Epithelial cell of prostate (primary cell): ENCODE measurements around the gene ZDHHC16.
A peak's percentile ranks its signal among the peaks of the same experiment; 100 is the strongest.
"Not testable (repeated sequence)": the region's sequence is repeated elsewhere in the genome, so short reads cannot be mapped to it uniquely, and the experiment has no call there.

Experiments used
- DNase-seq: peaks from one replicate; pipeline ENCODE4 v3.0.0-alpha.2; 2011; ENCODE audit warnings: low read depth, low spot score
- H3K27ac ChIP-seq: fragments of 450-650 bp; 2 replicates; pipeline ENCODE4 v1.5.1; 2017; ENCODE audit warnings: mild to moderate bottlenecking

The ZDHHC16 gene

GRCh38 chr10:97445722-97446639 is at the start of gene ZDHHC16, which contains the start of gene EXOSC1:
TSS of gene ZDHHC16 (plus strand) at chr10:97446175. CDS start at chr10:97451676, 5,501 bp downstream.
TSS of gene EXOSC1 (minus strand) at chr10:97446006. CDS start at chr10:97445985, 21 bp downstream.
- peak within 1 kb of the TSS; percentile 40 for H3K27ac ChIP-seq
- peak; percentile 90 for DNase-seq

- no peak for DNase-seq
- H3K27ac ChIP-seq: peak overlapping the region; percentile 73
These were observed 46.0 kb upstream of the ZDHHC16 start for GRCh38 chr10:97399843-97400545.

DNA sequence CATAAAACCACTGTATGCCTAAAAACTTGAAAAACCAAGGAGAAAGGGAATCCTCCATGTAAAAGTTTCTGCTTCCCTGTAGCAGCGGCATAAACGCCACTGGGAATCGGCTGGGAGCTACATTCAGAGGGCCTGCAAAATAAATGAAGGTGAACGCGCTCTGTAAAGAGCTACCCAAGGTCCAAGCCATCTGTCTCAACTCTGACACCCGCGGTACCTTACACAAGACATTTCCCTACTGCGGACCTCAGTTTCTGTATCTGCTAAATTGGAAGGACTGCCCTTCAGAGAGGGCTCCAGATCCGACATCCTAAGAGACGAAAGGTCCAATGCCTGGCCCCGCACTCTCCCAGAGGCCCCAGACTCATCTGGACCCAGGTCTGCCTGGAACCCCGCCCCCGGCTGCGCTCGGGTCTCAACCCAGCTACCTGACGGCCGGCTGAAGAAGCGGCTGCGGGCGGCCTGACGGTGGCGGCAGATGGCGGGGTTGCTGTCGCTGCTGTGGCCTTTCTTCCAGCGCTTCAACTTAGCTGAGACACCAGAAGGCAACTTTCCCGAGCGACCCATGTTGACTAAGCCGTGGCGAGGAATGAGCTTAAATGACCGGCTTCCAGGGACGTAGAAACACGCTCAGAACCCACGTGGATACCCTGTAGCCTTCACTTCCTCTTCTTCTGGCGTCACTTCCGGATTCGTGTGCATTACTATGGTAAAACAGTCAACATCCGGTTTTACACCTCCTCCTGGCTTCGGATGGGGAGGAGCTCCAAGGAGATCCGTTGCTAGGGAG is 45.1 kb upstream of the ZDHHC16 start, which contains the start of gene RRP12:
RRP12 (minus strand) TSS at position 676 of the 790 bp plus-strand sequence; CDS start at position 567, 109 bp downstream.
- DNase-seq: peak; percentile 87
- H3K27ac ChIP-seq: peak within 1 kb of the TSS; percentile 73

DNA sequence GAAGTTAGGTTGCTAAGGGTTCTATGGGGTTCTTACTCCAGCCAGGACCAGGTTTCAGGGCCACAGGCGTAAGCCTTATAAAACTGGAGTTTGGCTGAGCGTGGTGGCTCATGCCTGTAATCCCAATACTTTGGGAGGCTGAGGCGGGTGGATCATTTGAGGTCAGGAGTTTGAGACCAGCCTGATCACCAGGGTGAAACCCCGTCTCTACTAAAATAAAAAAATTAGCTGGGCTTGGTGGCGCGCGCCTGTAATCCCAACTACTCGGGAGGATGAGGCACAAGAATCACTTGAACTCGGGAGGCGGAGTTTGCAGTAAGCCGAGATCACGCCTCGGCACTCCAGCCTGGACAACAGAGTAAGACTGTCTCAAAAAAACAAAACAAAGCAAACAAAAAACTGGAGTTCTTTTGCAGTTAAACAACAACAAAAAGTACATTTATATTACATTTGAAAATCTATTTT is 44.5 kb upstream of the ZDHHC16 start:
- DNase-seq: no peak
- H3K27ac ChIP-seq: peak overlapping the region; percentile 73

- DNase-seq: no peak
- H3K27ac ChIP-seq: no peak overlapping the region
These were observed 41.9 kb upstream of the ZDHHC16 start for GRCh38 chr10:97404044-97404443.

GRCh38 chr10:97406064-97406463 is 39.9 kb upstream of the ZDHHC16 start:
- peak overlapping the region; percentile 73 for H3K27ac ChIP-seq
- DNase-seq: no peak

GRCh38 chr10:97406483-97406882 is 39.5 kb upstream of the ZDHHC16 start:
- peak overlapping the region; percentile 73 for H3K27ac ChIP-seq
- DNase-seq: not testable (repeated sequence)

- no peak for DNase-seq
- peak overlapping the region; percentile 73 for H3K27ac ChIP-seq
These were observed 38.6 kb upstream of the ZDHHC16 start for GRCh38 chr10:97407211-97407951.

DNA sequence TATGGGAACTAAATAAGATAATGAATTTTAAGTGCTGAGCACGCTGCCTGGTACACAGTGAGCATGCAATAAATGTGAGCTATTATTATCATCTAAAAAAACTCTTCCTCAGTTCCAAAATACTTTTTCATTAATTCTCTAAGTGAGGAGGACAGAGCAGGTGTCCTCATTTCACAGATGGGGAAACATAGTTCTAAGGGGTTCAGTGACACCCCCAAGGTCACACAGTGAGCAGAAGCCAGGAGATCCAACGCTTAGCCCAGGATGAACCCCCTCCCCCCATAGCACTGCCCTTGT is 38.1 kb upstream of the ZDHHC16 start:
- H3K27ac ChIP-seq: peak overlapping the region; percentile 73

DNA sequence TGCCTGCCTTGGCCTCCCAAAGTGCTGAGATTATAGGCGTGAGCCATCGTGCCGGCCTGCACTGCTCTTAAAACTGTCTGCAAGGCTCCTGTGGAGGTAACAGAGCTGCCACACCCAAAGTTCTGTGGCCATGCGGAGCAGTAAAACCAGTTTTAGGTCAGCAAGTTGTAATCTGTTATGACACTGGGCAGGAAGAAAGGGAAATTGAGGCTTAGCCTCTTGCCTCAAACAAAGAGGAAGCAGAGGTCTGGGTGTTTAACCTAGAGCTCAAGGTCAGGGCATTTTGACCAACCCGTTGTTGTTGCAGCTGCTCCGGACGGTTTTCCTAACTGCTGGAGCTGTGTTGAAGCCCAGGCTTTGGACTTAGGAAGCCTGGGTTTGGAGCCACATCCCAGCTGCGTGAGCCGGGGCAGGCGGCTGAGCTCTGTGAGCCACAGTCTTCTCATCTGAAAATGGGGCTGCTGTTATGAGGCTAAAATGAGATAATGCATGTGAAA is 37.4 kb upstream of the ZDHHC16 start:
- DNase-seq: no peak

More for the DNA sequence above, 38.1 kb upstream of the ZDHHC16 start:
- no peak for DNase-seq

DNA sequence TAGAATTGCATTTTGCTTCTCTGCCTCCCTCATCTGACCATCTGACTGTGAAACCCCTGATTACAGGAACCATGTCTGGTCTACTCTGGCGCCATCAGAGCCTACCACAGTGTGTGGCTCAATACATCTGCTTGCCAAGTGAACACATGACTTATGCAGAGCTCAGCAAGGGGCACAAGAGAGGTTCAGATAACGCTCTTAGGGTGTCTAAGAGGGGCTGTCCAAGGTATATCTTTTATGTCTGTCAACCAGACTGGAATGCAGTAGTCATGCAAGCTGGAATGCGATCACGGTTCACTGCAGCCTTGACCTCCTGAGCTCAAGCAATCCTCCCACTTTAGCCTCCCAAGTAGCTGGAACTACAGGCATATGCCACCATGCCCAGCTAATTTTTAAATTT is 34.6 kb upstream of the ZDHHC16 start:
- peak overlapping the region; percentile 95 for H3K27ac ChIP-seq
- DNase-seq: no peak

More for the DNA sequence above, 37.4 kb upstream of the ZDHHC16 start:
- peak overlapping the region; percentile 73 for H3K27ac ChIP-seq

- DNase-seq: peak; percentile 99
- H3K27ac ChIP-seq: peak overlapping the region; percentile 95
These were observed 33.1 kb upstream of the ZDHHC16 start for GRCh38 chr10:97412891-97413304.

GRCh38 chr10:97416565-97416964 is 29.4 kb upstream of the ZDHHC16 start:
- DNase-seq: no peak
- H3K27ac ChIP-seq: no peak overlapping the region

DNA sequence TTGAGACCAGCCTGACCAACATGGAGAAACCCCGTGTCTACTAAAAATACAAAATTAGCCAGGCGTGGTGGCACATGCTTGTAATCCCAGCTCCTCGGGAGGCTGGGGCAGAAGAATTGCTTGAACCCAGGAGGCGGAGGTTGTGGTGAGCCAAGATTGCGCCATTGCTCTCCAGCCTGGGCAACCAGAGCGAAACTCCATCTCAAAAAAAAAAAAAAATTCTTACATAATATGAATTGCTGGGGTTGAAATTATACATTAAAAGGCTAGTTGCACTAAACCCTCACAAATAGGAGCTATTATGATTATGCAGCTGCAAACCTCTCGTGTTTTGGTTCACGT is 22.2 kb upstream of the ZDHHC16 start:
- H3K27ac ChIP-seq: peak overlapping the region; percentile 91
- not testable (repeated sequence) for DNase-seq

GRCh38 chr10:97425964-97426775 is 19.8 kb upstream of the ZDHHC16 start, which contains the start of gene PGAM1:
TSS of gene PGAM1 (plus strand) at chr10:97426191. CDS start at chr10:97426308, 117 bp downstream.
- H3K27ac ChIP-seq: peak within 1 kb of the TSS; percentile 91
- no peak for DNase-seq

GRCh38 chr10:97426776-97427570 is 19.0 kb upstream of the ZDHHC16 start:
- DNase-seq: no peak
- peak overlapping the region; percentile 91 for H3K27ac ChIP-seq

DNA sequence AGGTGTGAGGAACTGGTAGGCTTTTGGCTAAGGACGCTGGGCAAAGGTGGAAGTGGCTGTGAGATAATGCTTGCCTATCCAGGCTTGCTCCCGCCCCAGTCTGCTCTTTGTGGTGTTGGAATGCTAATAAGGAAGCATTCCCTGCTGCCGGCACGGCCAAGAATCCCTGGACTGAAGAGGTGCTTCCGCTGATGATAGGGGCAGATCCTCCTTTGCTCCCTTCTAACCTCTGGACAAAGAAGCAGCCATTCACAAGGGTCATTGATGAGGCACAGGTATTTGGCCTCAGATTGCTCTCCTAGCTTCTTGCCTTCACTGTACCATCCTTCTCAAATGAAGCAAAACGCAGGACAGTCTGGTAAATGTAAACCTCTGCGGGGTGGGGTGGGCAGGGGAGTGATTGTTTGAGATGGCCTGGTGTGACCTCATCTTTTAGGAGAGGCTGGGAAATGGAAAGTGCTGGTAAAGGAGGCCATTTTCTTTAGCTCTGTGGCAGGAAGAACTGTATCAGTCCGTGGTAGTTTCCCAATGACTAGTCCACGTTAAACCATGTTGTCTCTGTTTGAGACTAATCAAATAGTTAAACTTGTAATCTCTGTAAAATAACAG is 18.3 kb upstream of the ZDHHC16 start:
- DNase-seq: no peak
- peak overlapping the region; percentile 91 for H3K27ac ChIP-seq
